Breast epithelium (tissue), 3 donors: ENCODE data around the gene PTCHD1.

ENCODE experiments used
- CTCF ChIP-seq, 3 donors: fragments of 450-650 bp; IDR thresholded peaks; one replicate each; pipeline ENCODE4 v1.5.1; 2016 to 2017; ENCODE audit warnings: antibody characterized with exemption in 3 of 3, mild to moderate bottlenecking in 3 of 3, moderate library complexity in 3 of 3
- POLR2AphosphoS5 ChIP-seq, 3 donors: sonication (generic); formaldehyde crosslinking; IDR thresholded peaks; one replicate each; pipeline ENCODE4 v1.6.1; 2017; ENCODE audit warnings: antibody characterized with exemption in 3 of 3

- no peak for TF ChIP-seq CTCF (IDR thresholded peaks at IDR 0.05)
- TF ChIP-seq POLR2AphosphoS5 (IDR thresholded peaks at IDR 0.05), result no peak
Measured at GRCh38 chrX:23327104-23327503, 7.5 kb upstream of the PTCHD1 start.
